ENCODE data around the gene SGSH.

- TF ChIP-seq CTCF (IDR thresholded peaks at IDR 0.05) (no peak), EZH2 (IDR thresholded peaks at IDR 0.05) (no peak), EZH2phosphoT487 (IDR thresholded peaks at IDR 0.05) (no peak)
Measured at GRCh38 chr17:80198144-80198661, 21.9 kb downstream of the SGSH start.

Data from neural progenitor cell (in vitro differentiated cells).